HG03066 (cell line): ENCODE data around the gene PID1.
A peak's percentile ranks its signal among the peaks of the same experiment; 100 is the strongest.

ENCODE experiments used
- ATAC-seq: cut with Tn5 transposase; IDR thresholded peaks from one replicate; pipeline ENCODE4 v1.9.1; 2021; ENCODE audit warnings: low read depth; ENCODE audit not compliant: unreplicated experiment

The PID1 gene

DNA sequence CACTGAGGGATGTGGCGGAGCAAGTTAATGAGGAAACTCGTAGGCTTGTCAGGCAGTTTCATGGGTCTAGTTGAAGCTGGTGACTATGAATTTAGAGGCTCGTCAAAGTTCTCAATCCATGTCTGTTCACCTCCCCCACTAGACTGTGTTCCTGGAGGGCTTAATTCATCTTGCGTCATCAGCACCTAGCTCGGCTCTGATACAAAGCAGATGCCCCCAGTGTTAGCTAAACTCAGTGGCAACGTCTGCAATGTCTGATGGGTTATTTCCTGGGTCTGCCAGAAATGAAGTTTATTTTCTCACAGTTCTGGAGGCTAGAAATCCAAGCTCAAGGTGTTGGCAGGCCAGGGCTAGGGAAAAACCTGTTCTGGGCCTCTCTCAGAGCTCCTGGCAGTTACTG, 140.6 kb downstream of the PID1 start:
- no peak for ATAC-seq

DNA sequence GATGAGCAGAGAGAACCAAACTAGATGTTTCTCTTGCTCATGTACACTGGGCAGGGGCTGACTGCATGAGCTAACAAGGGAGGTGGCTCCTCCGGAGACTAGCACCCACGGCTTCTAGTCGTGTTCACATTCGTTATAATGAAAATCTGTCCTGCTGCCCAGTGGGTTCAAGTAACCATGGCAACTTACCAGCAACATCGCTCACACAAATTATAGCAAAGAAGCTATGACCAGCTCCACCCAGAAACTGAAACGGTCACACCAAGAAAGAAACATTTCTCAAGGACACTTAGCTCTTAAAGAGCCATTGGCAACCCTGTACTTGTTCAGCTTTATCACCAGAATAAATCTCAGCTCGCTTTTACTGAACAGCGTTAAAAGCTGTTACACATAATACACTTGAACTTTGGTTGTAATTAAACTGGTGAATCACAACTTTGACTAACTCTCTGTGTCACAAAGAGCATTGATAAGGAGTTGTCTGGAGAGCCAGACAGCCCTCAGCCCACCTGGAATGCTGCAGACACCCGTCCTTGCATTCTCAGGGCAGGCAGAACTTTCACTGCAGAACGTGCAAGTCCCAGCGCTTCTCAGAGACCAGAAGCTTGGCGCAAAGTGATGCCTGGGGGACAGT, 141.2 kb downstream of the PID1 start:
- no peak for ATAC-seq

DNA sequence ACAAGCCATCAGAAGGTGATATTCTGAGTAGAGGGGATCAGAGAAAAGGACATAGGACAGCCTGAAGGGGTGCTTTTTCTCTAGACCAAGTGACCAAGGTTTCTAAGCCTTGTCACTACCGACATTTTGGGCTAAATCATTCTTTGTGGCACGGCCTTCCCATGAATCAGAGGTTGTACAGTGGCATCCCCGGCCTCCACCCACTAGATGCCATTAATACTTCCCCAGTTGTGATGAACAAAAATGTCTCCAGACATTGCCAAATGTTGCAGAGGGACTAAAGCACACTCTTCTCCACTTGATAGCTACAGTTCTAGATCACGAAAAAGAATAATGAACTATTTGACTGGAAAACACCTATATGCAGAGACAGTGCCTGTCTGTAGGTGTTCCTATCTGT, 143.6 kb downstream of the PID1 start:
- ATAC-seq, result no peak

DNA sequence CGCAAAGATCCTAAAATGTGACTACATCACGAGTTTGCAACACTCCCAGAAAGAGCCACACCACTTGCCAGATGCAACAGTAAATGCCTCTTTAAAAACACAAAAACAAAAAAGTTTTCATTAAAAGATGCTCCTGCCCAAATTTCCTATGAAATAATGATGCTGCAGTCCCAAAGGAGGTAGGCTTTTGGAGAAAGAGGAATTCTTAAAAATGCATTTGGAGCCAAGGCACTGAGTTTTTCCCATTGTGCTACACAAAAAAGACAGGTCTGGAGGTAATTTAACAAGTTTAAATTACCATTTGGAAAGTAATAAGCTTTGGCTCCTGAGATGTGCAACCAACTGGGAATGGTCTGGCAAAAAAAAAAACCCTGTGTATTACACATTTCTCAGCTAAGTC, 145.0 kb downstream of the PID1 start:
- no peak for ATAC-seq

DNA sequence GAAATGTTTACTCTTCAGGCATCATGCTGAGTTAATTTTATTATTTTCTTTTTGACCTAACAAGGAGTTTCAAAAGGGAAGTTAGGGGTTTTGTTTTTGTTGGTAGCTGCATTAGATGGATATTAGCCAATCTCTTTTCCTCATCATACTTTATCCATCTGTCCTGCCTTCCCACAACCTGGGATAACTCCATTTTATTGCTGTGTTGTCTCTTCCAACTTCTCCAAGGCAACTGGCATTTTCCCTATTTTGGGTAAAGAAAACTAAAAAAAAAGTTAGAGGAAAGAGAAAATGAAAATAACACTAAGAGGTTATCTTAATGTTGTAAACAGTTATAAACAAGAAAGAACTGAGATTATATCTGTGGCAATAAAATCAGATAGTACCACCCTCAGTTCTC, 147.0 kb downstream of the PID1 start:
- ATAC-seq, result no peak

DNA sequence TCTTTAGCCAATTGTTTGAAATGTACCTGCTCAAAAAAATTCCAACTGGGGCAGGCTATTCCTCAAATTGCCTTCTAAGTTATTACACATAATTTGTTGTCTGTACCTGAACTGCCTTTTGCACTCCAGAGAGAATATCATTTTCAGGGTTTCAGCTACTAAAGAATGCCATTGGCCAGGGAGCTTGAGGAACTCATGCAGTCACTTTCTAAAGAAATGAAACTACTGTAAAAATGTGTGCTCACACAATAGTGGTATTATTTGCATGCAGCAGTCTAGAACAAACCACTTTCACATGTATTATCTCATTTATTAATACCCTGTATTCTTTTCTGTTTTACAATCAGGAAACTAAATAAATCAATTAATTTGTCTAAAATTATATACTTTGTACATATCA, 152.2 kb downstream of the PID1 start:
- peak; percentile 80 for ATAC-seq

DNA sequence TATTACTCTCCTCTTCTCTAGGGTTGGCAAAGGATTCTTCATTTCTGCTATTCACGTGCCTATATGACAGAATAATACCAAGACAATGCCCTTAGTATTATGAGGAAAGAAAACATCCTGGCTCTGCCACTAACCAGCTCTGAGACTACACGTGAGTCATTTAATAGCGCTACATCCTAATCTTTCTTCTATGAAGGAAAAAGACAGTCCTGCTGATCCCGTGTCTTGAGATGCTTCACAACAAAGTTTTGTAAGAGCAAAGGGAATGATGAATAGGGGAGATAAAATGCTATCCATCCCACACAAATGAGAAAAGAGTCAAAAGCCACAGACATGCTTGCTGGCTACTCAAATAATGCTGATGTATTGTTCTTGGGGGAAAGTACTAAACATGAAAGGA, 152.8 kb downstream of the PID1 start:
- ATAC-seq, result no peak

DNA sequence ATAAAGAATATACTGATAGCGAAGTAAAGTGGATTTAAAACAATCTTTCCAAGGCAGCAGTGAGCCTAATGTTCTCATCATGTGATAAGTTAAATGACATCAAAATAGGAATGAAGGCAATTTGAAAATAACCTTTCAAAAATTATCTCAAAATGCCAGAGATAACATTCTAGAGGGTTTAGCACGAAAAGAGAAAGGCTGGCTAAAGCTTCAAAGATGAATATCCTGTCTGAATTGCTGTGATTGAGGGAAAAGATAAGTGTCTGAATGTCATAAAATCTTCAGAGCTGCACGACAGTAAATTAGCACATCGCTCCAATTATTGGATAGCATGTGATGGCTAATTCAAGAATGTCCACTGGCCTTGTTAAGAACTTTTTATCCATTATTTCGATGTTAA, 159.3 kb downstream of the PID1 start:
- no peak for ATAC-seq

DNA sequence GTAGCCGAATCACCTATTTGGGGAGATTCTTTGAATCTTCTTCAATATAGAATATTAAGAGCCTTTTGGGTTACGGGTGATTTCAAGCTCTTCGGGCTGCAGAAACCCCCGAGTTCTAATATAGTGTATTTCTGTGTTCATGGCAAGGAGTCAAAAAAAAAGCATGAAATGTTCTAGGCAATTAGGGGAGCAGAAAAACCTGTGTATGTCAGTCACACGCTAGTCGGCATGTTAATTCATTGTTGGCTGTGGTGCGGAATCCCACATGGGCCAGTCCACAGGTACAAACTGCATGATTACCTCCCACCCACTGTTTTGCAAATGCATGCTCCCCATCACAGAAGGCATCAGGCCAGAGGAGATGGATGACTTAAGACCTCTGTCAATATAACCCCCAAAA, 161.9 kb downstream of the PID1 start:
- no peak for ATAC-seq

DNA sequence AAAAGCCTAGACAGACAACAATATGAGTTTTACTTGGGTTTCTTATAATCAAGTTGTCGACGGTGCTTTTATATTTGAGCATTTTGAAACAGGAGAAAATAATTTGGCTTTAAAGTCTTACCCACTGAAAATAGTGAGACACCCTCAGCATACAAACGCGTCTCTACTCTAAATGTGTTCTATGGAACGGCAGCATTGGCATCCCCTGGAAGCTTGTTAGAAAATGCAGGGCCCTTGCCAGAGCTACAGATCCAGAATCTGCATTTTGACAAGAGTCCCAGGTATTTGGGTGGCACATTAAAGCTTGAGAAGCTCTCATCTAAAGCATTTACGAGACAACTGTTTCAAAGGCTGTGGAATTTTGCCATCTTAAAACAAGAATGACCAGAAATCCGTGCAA, 163.5 kb downstream of the PID1 start:
- no peak for ATAC-seq

DNA sequence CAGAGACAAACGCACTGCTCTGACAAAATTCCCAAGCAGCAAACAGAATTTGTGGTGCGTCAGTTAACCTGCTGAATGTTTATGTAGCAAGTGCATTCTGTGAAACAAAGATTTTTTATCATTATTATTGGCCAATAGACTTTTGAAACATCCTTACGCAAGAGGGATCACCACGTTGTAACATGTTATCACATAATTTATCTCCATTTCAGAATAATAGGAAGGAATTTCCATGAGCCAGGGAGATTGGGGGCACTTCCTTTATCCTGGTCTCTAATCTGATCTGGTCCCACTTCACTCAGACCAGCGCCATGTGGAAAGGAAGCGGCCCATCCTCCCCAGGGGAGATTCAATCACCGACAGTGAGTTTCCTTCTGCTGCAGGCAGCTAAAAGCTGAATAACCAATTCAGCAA, 166.1 kb downstream of the PID1 start:
- no peak for ATAC-seq

DNA sequence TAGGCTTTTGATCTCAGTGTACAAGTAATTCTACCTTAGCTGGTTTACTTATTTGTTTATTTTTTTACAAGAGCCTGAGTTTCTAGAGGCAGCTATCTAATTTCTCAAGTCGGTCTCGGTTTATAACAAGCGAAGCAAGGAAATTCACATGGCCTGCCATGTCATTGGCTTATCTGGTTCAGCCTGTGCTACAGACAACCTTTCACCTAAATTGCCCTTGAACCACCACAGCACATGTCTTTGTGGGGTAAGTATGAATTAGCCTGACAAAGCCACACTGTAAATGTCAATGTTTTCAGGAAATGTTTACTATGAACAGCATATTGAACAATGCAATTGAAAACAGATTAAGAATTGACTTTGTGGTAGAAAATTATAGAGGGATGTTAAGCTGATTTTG, 167.1 kb downstream of the PID1 start:
- ATAC-seq, result no peak

DNA sequence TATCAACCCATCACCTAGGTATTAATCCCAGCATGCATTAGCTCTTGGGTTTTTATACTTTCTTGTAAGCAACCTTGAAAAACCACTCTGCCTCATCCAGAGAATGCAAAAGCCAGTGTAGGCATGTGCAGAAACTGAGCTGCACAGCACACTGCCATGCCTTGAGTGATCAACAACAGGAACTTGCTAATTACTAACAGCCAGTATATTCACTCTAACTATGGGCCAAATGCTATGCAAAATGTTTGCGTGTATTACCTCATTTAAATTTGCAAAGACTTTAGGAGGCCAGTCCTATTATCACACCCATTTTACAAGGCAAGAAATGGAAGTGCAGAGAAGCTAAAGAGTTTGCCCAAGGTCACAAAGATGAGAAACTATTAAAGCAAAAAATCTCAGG, 169.8 kb downstream of the PID1 start:
- no peak for ATAC-seq

DNA sequence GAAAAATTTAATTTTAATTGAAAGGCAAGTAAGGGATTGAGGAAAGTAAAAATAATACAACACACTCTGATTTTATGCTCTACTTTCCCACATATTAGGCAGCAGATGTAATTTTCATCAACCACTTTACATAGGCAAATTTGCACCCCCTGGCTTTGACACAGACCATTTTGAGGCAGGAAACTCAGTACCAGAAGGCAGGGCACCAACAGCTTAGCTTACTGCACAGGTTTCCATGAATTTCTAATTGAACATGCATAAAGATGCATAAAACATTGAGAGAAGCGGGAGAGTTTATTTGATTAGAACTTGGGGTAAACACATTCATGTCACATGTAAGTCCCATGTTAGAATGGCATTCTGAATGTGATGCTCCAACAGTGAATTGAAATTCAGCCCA, 171.9 kb downstream of the PID1 start:
- ATAC-seq, result no peak

DNA sequence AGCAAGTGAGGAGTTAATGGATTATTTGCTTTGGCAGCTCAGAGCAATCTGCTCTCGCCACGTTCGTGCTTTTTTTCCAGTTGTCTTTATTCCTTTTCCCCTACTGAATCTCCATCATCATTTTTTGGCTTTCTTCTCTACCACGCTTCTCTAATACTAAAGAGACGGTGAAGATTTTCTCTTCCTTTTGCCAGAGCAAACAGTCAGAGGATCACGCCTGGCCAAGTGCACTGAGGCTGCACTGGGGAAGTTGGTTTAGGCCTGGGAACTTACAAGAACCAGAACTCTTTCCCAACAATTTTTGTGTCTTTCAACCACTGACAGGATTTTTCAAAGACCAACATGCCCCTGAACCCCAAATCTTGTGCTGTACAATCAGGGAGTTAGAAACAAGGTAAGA, 172.3 kb downstream of the PID1 start:
- no peak for ATAC-seq

DNA sequence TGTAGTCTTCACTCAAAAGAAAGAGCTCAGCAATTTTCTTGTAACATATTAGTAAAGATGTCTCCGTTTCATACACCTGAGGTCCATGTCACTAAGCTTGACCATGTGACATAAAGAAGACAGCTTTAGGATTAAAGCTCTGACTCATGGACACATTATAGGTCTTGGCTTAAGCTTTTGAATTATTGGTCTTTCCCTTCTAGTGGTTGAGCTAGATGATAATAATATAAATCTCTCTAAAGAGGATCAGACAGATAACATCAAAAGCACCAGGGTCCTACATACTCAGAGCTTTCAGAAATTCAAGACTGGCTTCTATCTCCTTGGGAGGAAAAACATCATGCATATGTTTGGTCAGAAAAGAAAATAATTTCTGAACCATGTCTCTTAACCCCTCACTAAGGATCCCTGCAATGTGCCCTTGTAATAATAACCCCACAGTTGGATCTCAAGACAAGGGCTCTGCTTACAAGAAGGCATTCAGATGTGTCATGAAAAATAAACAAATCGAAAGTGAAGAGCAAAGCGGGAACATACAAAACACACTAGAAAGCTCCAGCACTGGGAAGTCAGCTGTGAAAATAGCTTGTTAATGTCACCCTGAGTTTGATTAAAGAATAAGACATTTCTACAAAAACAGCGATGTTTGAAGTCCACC, 174.5 kb downstream of the PID1 start:
- no peak for ATAC-seq

DNA sequence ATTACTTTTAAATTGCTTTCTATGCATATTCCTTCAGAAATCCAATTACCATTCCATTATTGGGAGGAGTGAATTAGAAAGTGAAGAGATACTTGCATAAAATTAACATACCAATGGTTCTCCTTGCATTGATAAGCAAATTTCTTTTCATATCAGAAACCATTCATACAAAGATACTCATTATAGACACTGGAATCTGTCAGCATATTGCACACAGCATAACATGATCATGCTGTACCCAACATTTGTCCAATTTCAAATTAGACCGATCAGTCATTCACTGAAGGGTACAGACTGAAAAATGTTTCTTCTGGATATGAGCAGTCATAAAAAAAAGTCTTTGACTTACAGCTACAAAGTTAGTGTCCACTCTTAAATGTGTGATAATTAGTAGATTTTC, 175.6 kb downstream of the PID1 start:
- no peak for ATAC-seq

DNA sequence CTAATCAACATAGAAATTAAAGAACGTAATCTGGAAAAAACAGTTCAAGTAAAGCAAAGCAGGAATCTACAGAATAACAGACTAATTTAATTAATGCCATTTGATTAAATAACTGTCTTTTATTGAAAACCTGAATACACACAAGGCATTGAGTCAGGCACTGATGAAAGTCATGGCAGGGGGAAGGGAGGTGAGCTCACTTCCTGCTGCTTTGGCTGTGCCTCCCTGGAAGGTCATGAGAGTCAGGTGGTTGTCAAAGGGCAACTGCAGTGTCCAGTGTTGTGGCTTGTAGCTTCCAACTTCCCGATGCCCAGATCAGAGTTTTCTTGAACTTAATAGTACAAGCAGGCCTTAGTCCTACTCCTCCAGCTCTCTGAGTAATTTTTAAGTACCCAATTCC, 180.9 kb downstream of the PID1 start:
- ATAC-seq, result no peak

DNA sequence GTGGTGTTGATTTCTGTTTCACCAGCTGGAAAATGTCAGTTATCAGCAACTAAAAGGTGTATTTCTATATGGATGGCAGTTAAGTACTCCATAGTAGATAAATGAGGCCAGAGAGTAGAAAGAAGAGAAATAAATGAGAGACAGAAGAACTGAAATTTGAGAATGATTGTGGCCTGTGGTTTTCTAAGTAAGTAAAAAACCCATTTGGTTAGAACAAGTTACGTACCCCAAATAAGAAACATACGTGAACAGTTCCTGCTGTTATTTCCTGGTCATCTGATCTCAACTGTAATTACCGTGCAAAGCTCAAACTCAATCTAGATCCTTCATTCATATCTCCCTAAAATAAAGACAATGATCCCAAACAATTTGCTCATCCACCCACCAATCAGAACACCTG, 181.3 kb downstream of the PID1 start:
- no peak for ATAC-seq

DNA sequence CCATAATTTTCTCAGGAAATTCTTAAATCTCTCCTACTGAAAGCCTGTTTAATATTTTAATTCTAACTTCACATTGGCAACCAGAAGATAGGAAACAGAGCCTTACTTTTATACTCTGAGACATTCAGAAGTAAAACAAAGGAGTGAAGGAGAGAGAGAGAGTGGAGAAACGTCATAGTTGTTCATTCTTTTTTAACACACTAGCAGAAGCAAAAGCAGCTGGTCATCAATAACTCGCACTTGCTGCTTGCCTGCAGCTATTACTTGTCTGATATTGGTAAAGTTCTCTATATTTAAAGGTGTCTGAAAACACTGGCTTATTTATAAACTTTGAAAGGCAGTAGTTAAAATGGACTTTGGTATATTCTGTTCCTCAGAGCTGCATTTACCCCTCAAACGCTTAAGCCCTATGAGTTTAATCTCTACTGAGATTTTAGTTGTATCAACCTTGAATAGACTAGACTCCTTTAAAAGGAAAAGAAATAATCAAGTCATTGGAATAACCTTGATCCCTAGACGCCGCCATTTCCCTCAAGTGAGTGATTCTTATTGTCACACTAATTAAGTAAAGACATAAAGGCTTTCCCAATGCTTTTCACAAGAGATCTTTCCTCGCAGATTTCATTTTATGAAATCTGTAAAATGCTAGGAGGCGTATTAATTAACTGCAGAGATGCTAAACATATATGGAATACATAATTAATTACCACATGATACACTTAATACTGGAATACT, 182.0 kb downstream of the PID1 start:
- no peak for ATAC-seq

DNA sequence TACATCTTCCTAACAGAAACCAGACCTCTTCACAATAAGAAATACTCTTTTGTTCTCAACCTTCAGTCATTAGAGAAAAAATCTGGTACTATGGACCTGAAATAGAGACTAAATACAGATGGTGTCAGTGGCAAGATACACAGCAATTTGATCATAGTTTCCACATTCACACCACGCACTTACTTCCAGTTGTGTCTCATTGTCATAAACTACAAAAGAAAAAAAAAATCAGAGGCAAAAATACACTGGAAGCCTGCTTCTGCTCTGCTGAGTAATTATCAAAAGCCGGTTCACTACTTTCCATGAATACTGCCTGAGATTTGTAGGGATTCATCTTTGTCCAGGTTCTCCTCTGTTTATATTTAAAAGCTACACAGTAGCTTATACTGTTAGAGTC, 182.6 kb downstream of the PID1 start:
- ATAC-seq, result no peak

DNA sequence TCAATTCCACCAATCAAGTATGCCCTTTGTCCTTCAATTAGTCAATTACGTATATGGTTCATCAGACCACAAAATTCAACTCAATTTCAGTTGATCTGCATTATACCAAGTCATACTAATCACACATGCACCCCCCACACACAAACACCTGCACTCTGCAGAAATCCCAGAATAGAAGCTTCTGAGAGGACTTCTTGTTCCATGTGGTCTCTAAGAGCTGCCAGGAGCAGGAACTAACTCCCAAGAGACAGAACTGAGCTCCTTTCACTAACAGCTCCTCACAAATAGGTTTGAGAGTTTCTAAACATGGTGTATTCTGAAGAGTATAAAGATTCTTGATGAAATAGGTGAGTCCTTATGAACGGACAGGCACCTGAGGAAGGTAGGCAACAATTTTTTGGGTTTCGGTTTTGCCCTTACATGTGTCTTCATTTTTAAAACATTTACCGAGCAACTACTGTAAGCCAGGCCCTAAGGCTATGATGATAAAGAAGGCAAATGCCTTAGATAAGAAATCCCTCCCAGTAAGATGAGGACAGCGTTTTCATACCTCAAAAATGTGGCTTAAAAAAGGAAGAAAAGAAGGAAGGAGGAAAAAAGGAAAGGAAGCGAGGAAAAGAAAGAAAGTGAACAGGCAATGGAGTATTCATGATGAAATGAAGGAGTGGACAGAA, 183.1 kb downstream of the PID1 start:
- no peak for ATAC-seq
